HepG2 (cell line): ENCODE results near the gene PRM3. TPM values are rescaled to one million over a fixed set of nuclear protein-coding genes. Genes with fewer than 3 reads are reported as not detected.
A peak's percentile ranks its signal among the peaks of the same experiment; 100 is the strongest.

ENCODE experiments used
- AGO1 ChIP-seq: fragments of 200-400 bp; formaldehyde crosslinking; IDR thresholded peaks from 2 replicates; pipeline ENCODE4 v1.6.1; 2017; ENCODE audit warnings: mild to moderate bottlenecking, low read depth, low read length, moderate library complexity; ENCODE audit not compliant: poor library complexity, severe bottlenecking
- HHEX ChIP-seq: IDR thresholded peaks from 2 replicates; pipeline ENCODE4 v1.6.1; 2016; ENCODE audit warnings: control low read depth
- HNRNPH1 ChIP-seq: fragments of 200-400 bp; formaldehyde crosslinking; optimal IDR thresholded peaks from 2 replicates; pipeline ENCODE3; 2017; ENCODE audit warnings: mild to moderate bottlenecking, low read depth, low read length
- HNRNPL ChIP-seq: fragments of 200-400 bp; formaldehyde crosslinking; IDR thresholded peaks from 2 replicates; pipeline ENCODE4 v1.6.1; 2017; ENCODE audit warnings: mild to moderate bottlenecking, low read depth, low read length
- KAT8 ChIP-seq: IDR thresholded peaks from 2 replicates; pipeline ENCODE4 v1.6.1; 2016; ENCODE audit warnings: missing genetic modification reagents, missing compliant biosample characterization
- KDM5B ChIP-seq: sonication (generic); formaldehyde crosslinking; IDR thresholded peaks from 2 replicates; pipeline ENCODE4 v1.4.0; 2020; ENCODE audit warnings: missing genetic modification reagents, mild to moderate bottlenecking, borderline replicate concordance
- MYC ChIP-seq: sonication (generic); formaldehyde crosslinking; IDR thresholded peaks from 2 replicates; pipeline ENCODE4 v1.9.0; 2021; ENCODE audit warnings: missing genetic modification reagents, borderline replicate concordance
- SALL2 ChIP-seq: sonication (generic); formaldehyde crosslinking; IDR thresholded peaks from 2 replicates; pipeline ENCODE4 v1.8.1; 2023; ENCODE audit warnings: mild to moderate bottlenecking, missing genetic modification reagents, inconsistent platforms
- TBP ChIP-seq: sonication (generic); formaldehyde crosslinking; IDR thresholded peaks from 2 replicates; pipeline ENCODE4 v1.5.0; 2020; ENCODE audit warnings: missing genetic modification reagents
- TBX2 ChIP-seq: sonication (generic); formaldehyde crosslinking; IDR thresholded peaks from 2 replicates; pipeline ENCODE4 v1.5.0; 2020; ENCODE audit warnings: missing genetic modification reagents, mild to moderate bottlenecking, borderline replicate concordance
- TCF7 ChIP-seq: sonication (generic); IDR thresholded peaks from 2 replicates; pipeline ENCODE4 v1.6.1; 2016; ENCODE audit warnings: antibody characterized with exemption, low read depth
- THAP9 ChIP-seq: sonication (generic); formaldehyde crosslinking; IDR thresholded peaks from 2 replicates; pipeline ENCODE4; 2020; ENCODE audit warnings: missing genetic modification reagents, mild to moderate bottlenecking, borderline replicate concordance
- TIGD3 ChIP-seq: sonication (generic); formaldehyde crosslinking; IDR thresholded peaks from 2 replicates; pipeline ENCODE4 v1.5.1; 2020; ENCODE audit warnings: mild to moderate bottlenecking, missing genetic modification reagents, borderline replicate concordance
- ZBTB38 ChIP-seq: sonication (generic); formaldehyde crosslinking; IDR thresholded peaks from 2 replicates; pipeline ENCODE4 v1.5.1; 2020; ENCODE audit warnings: mild to moderate bottlenecking, missing genetic modification reagents
- ZKSCAN5 ChIP-seq: sonication (generic); formaldehyde crosslinking; IDR thresholded peaks from 2 replicates; pipeline ENCODE4 v1.5.1; 2020; ENCODE audit warnings: mild to moderate bottlenecking, missing genetic modification reagents
- ZNF10 ChIP-seq: sonication (generic); formaldehyde crosslinking; IDR thresholded peaks from 2 replicates; pipeline ENCODE4 v1.4.0; 2020; ENCODE audit warnings: mild to moderate bottlenecking, low read depth, missing genetic modification reagents, borderline replicate concordance
- ZNF44 ChIP-seq: sonication (generic); formaldehyde crosslinking; IDR thresholded peaks from 2 replicates; pipeline ENCODE4 v1.5.1; 2020; ENCODE audit warnings: mild to moderate bottlenecking, missing genetic modification reagents
- ZNF484 ChIP-seq: sonication (generic); formaldehyde crosslinking; IDR thresholded peaks from 2 replicates; pipeline ENCODE4 v1.5.1; 2020; ENCODE audit warnings: mild to moderate bottlenecking, low read depth, missing genetic modification reagents, borderline replicate concordance
- ZNF513 ChIP-seq: sonication (generic); formaldehyde crosslinking; conservative IDR thresholded peaks from 2 replicates; pipeline ENCODE4 v1.5.0; 2020; ENCODE audit warnings: missing genetic modification reagents
- ZNF549 ChIP-seq: sonication (generic); formaldehyde crosslinking; IDR thresholded peaks from 2 replicates; pipeline ENCODE4 v1.5.0; 2020; ENCODE audit warnings: missing genetic modification reagents
- polyA plus RNA-seq, 8 experiments: library from polyadenylated mRNA; depleted of rRNA in 3 of 8; stranded (reverse) in 7 of 8; unstranded in 1 of 8; fragments of >200 nt; fragmentation: Illumina TruSeq in 4 of 8; extraction: Trizol in 4 of 8; gene quantifications; 2 replicates each; pipeline versions ENCODE4 v1.2.1 to v1.2.3, GENCODE V29; 2011 to 2016; ENCODE audit warnings: low read depth in 4 of 8, missing spikeins in 1 of 8, mixed read lengths in 1 of 8; ENCODE audit not compliant: insufficient read depth in 1 of 8
- total RNA-seq, 5 experiments: library from RNA; depleted of rRNA; stranded (reverse); fragments of >200 nt; fragmentation: Illumina TruSeq; extraction: Trizol; gene quantifications; 2 replicates each; pipeline ENCODE4 v1.2.3, GENCODE V29; 2016; ENCODE audit warnings: low read depth in 1 of 5

PRM3 gene
- total and polyA plus RNA-seq, 2 of the 13 experiments (the other 11 are each of a cell fraction or from before 2014, with no cell fraction given), result not detected

GRCh38 chr16:11280616-11281522 lies 7.4 kb upstream of the PRM3 start, which contains the start of gene PRM1 (continued):
- TF ChIP-seq AGO1, result peak; percentile 71
- TF ChIP-seq MYC (CRISPR knock-in tag), result peak; percentile 0; the same call in 1 of the 2 replicates
- TF ChIP-seq ZNF513 (CRISPR knock-in tag), result 0 out of 2 replicates have a peak, but pooled peaks have one; percentile 72
- peak; percentile 56; the same call in 1 of the 2 replicates for TF ChIP-seq KDM5B (CRISPR knock-in tag)
- 0 out of 2 replicates have a peak, but pooled peaks have one; percentile 7 for TF ChIP-seq HHEX (CRISPR knock-in tag)
- TF ChIP-seq TBP (CRISPR knock-in tag), result no peak
- TF ChIP-seq ZNF549 (CRISPR knock-in tag), result no peak
- TF ChIP-seq THAP9 (CRISPR knock-in tag), result 0 out of 2 replicates have a peak, but pooled peaks have one; percentile 49
- peak; percentile 54; the same call in 1 of the 2 replicates for TF ChIP-seq SALL2 (CRISPR knock-in tag)
- TF ChIP-seq TBX2 (CRISPR knock-in tag), result peak; percentile 6; the same call in 1 of the 2 replicates
- TF ChIP-seq TCF7, result no peak
- 0 out of 2 replicates have a peak, but pooled peaks have one; percentile 26 for TF ChIP-seq ZKSCAN5
- peak; percentile 42 for TF ChIP-seq ZBTB38 (CRISPR knock-in tag)
- TF ChIP-seq TIGD3 (CRISPR knock-in tag), result peak; percentile 41; the same call in 1 of the 2 replicates
- no peak for TF ChIP-seq KAT8 (CRISPR knock-in tag)
- TF ChIP-seq ZNF10 (CRISPR knock-in tag), result no peak
- TF ChIP-seq HNRNPH1, result no peak
- no peak for TF ChIP-seq ZNF484 (CRISPR knock-in tag)
- peak; percentile 65; the same call in 1 of the 2 replicates for TF ChIP-seq HNRNPL
- TF ChIP-seq ZNF44, result no peak
